ENCODE measurements around the gene GALNT17. TPM values are rescaled to one million over a fixed set of nuclear protein-coding genes. Genes with fewer than 3 reads are reported as not detected.

Gene GALNT17
- total and polyA plus RNA-seq, 2 experiments from 2014 or later, result 11.1 to 65.6 TPM

GRCh38 chr7:71626206-71626605, 494.3 kb downstream of the GALNT17 start (continued):
- TF ChIP-seq, protein P1, sequence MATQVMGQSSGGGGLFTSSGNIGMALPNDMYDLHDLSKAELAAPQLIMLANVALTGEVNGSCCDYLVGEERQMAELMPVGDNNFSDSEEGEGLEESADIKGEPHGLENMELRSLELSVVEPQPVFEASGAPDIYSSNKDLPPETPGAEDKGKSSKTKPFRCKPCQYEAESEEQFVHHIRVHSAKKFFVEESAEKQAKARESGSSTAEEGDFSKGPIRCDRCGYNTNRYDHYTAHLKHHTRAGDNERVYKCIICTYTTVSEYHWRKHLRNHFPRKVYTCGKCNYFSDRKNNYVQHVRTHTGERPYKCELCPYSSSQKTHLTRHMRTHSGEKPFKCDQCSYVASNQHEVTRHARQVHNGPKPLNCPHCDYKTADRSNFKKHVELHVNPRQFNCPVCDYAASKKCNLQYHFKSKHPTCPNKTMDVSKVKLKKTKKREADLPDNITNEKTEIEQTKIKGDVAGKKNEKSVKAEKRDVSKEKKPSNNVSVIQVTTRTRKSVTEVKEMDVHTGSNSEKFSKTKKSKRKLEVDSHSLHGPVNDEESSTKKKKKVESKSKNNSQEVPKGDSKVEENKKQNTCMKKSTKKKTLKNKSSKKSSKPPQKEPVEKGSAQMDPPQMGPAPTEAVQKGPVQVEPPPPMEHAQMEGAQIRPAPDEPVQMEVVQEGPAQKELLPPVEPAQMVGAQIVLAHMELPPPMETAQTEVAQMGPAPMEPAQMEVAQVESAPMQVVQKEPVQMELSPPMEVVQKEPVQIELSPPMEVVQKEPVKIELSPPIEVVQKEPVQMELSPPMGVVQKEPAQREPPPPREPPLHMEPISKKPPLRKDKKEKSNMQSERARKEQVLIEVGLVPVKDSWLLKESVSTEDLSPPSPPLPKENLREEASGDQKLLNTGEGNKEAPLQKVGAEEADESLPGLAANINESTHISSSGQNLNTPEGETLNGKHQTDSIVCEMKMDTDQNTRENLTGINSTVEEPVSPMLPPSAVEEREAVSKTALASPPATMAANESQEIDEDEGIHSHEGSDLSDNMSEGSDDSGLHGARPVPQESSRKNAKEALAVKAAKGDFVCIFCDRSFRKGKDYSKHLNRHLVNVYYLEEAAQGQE (IDR thresholded peaks at IDR 0.05; ENCODE audit: unreplicated experiment), result no peak
- TF ChIP-seq POLR2AphosphoS5 (IDR thresholded peaks at IDR 0.05; ENCODE audit: low read depth), result no peak

GRCh38 chr7:71627651-71628050, 495.7 kb downstream of the GALNT17 start:
- Histone ChIP-seq H3K9me2 (ENCODE audit: insufficient read depth) (0 out of 2 replicates have a peak, but pooled peaks cover 10% of the 10 kb centered on the region), H3K27me3 (ENCODE audit: insufficient read depth) (no peaks in the 10 kb centered on the region), H3K27ac (ENCODE audit: low read depth) (no peak overlapping the region), H3K36me3 (ENCODE audit: insufficient read depth) (no peaks in the 10 kb centered on the region), H3F3A (replicated peaks; ENCODE audit: low read depth) (no peaks in the 10 kb centered on the region), H3K4me1 (ENCODE audit: insufficient read depth) (peaks cover 6% of the 10 kb centered on the region; the same call in 1 of the 2 replicates), H3K79me2 (replicated peaks; ENCODE audit: insufficient read depth) (no peaks in the 10 kb centered on the region), H3K4me3 (no peak overlapping the region), H3K4me2 (no peak overlapping the region), H2AFZ (no peak overlapping the region), H4K20me1 (replicated peaks; ENCODE audit: insufficient read depth) (no peaks in the 10 kb centered on the region)
- H3K9me3 Mint-ChIP-seq, result peaks cover 2% of the 10 kb centered on the region; the same call in 2 of the 3 replicates
- H3K27me3 Mint-ChIP-seq (ENCODE audit: insufficient read depth, low read depth, poor library complexity), result peaks cover 5% of the 10 kb centered on the region
- peaks cover 7% of the 10 kb centered on the region for H3K4me1 Mint-ChIP-seq
- DNase-seq (ENCODE audit: low spot score) (no peak), ATAC-seq (no peak)
- H3K27ac Mint-ChIP-seq, result no peak overlapping the region; the same call in 1 of the 2 replicates
- H3K36me3 Mint-ChIP-seq (ENCODE audit: low read depth), result peaks cover 11% of the 10 kb centered on the region
- H3K4me3 Mint-ChIP-seq, result no peak overlapping the region
- no peak for TF ChIP-seq NANOG (IDR thresholded peaks at IDR 0.05; ENCODE audit: borderline replicate concordance)
- TF ChIP-seq, protein P2, sequence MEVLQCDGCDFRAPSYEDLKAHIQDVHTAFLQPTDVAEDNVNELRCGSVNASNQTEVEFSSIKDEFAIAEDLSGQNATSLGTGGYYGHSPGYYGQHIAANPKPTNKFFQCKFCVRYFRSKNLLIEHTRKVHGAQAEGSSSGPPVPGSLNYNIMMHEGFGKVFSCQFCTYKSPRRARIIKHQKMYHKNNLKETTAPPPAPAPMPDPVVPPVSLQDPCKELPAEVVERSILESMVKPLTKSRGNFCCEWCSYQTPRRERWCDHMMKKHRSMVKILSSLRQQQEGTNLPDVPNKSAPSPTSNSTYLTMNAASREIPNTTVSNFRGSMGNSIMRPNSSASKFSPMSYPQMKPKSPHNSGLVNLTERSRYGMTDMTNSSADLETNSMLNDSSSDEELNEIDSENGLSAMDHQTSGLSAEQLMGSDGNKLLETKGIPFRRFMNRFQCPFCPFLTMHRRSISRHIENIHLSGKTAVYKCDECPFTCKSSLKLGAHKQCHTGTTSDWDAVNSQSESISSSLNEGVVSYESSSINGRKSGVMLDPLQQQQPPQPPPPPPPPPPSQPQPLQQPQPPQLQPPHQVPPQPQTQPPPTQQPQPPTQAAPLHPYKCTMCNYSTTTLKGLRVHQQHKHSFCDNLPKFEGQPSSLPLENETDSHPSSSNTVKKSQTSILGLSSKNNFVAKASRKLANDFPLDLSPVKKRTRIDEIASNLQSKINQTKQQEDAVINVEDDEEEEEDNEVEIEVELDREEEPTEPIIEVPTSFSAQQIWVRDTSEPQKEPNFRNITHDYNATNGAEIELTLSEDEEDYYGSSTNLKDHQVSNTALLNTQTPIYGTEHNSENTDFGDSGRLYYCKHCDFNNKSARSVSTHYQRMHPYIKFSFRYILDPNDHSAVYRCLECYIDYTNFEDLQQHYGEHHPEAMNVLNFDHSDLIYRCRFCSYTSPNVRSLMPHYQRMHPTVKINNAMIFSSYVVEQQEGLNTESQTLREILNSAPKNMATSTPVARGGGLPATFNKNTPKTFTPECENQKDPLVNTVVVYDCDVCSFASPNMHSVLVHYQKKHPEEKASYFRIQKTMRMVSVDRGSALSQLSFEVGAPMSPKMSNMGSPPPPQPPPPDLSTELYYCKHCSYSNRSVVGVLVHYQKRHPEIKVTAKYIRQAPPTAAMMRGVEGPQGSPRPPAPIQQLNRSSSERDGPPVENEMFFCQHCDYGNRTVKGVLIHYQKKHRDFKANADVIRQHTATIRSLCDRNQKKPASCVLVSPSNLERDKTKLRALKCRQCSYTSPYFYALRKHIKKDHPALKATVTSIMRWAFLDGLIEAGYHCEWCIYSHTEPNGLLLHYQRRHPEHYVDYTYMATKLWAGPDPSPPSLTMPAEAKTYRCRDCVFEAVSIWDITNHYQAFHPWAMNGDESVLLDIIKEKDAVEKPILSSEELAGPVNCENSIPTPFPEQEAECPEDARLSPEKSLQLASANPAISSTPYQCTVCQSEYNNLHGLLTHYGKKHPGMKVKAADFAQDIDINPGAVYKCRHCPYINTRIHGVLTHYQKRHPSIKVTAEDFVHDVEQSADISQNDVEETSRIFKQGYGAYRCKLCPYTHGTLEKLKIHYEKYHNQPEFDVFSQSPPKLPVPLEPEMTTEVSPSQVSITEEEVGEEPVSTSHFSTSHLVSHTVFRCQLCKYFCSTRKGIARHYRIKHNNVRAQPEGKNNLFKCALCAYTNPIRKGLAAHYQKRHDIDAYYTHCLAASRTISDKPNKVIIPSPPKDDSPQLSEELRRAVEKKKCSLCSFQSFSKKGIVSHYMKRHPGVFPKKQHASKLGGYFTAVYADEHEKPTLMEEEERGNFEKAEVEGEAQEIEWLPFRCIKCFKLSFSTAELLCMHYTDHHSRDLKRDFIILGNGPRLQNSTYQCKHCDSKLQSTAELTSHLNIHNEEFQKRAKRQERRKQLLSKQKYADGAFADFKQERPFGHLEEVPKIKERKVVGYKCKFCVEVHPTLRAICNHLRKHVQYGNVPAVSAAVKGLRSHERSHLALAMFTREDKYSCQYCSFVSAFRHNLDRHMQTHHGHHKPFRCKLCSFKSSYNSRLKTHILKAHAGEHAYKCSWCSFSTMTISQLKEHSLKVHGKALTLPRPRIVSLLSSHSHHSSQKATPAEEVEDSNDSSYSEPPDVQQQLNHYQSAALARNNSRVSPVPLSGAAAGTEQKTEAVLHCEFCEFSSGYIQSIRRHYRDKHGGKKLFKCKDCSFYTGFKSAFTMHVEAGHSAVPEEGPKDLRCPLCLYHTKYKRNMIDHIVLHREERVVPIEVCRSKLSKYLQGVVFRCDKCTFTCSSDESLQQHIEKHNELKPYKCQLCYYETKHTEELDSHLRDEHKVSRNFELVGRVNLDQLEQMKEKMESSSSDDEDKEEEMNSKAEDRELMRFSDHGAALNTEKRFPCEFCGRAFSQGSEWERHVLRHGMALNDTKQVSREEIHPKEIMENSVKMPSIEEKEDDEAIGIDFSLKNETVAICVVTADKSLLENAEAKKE (CRISPR knock-in tag; IDR thresholded peaks at IDR 0.05), result no peak
- no peak for TF ChIP-seq CTCF (conservative IDR thresholded peaks at IDR 0.05; ENCODE audit: low read depth in 2 of 2)
- TF ChIP-seq ZNF114 (CRISPR knock-in tag; IDR thresholded peaks at IDR 0.05), result no peak
- TF ChIP-seq, protein P1 (IDR thresholded peaks at IDR 0.05; ENCODE audit: unreplicated experiment), result no peak
- no peak for TF ChIP-seq STAT1 (IDR thresholded peaks at IDR 0.05; ENCODE audit: unreplicated experiment)
- no peak for TF ChIP-seq CREB1 (CRISPR knock-in tag; IDR thresholded peaks at IDR 0.05; ENCODE audit: low read depth)
- TF ChIP-seq EZH2 (IDR thresholded peaks at IDR 0.05; ENCODE audit: low read depth, unreplicated experiment), result no peak
- no peak for TF ChIP-seq JUNB (IDR thresholded peaks at IDR 0.05; ENCODE audit: unreplicated experiment)
- TF ChIP-seq POLR2AphosphoS5 (IDR thresholded peaks at IDR 0.05; ENCODE audit: low read depth), result no peak

All from GM23338 (cell line).